HepG2 (cell line): ENCODE data around the gene GPC2. TPM values are rescaled to one million over a fixed set of nuclear protein-coding genes. Genes with fewer than 3 reads are reported as not detected.

ENCODE experiments used
- ARID5B ChIP-seq: IDR thresholded peaks from 2 replicates; pipeline ENCODE4 v1.4.0; 2020; ENCODE audit warnings: mild to moderate bottlenecking, missing genetic modification reagents
- ATF7 ChIP-seq, 2 experiments: fragments of 450-650 bp in 1 of 2; sonication (generic) in 1 of 2; formaldehyde crosslinking in 1 of 2; IDR thresholded peaks; 2 replicates each; pipeline versions ENCODE4 v1.4.0 to v1.6.1; 2016 to 2020; ENCODE audit warnings: antibody characterized with exemption in 1 of 2, mild to moderate bottlenecking in 1 of 2, missing genetic modification reagents in 1 of 2
- CEBPG ChIP-seq: IDR thresholded peaks from 2 replicates; pipeline ENCODE4 v1.6.1; 2016
- CSRNP1 ChIP-seq: sonication (generic); formaldehyde crosslinking; IDR thresholded peaks from 2 replicates; pipeline ENCODE4 v1.8.1; 2023; ENCODE audit warnings: mild to moderate bottlenecking, missing genetic modification reagents
- FOXP1 ChIP-seq, 2 experiments: fragments of 450-650 bp in 1 of 2; IDR thresholded peaks; 2 replicates each; pipeline ENCODE4 v1.6.1; 2017 to 2018; ENCODE audit warnings: antibody characterized with exemption in 1 of 2
- ISL2 ChIP-seq: sonication (generic); formaldehyde crosslinking; IDR thresholded peaks from 2 replicates; pipeline ENCODE4 v1.5.0; 2020; ENCODE audit warnings: missing genetic modification reagents
- JUN ChIP-seq: sonication (generic); formaldehyde crosslinking; IDR thresholded peaks from 2 replicates; pipeline ENCODE4 v1.4.0; 2020; ENCODE audit warnings: mild to moderate bottlenecking, missing genetic modification reagents
- MEIS2 ChIP-seq: sonication (generic); formaldehyde crosslinking; IDR thresholded peaks from 2 replicates; pipeline ENCODE4 v1.9.0; 2021; ENCODE audit warnings: mild to moderate bottlenecking, missing genetic modification reagents
- PHF21A ChIP-seq: sonication (generic); formaldehyde crosslinking; IDR thresholded peaks from 2 replicates; pipeline ENCODE4 v1.5.0; 2020; ENCODE audit warnings: mild to moderate bottlenecking, missing genetic modification reagents
- SALL1 ChIP-seq: sonication (generic); formaldehyde crosslinking; IDR thresholded peaks from 2 replicates; pipeline ENCODE4 v1.8.0; 2022; ENCODE audit warnings: mild to moderate bottlenecking, missing genetic modification reagents
- SP5 ChIP-seq: IDR thresholded peaks from 2 replicates; pipeline ENCODE4 v1.6.1; 2016; ENCODE audit warnings: low read depth, borderline replicate concordance
- TFDP2 ChIP-seq: sonication (generic); formaldehyde crosslinking; IDR thresholded peaks from 2 replicates; pipeline ENCODE4 v1.4.0; 2020; ENCODE audit warnings: missing genetic modification reagents
- TOPORS ChIP-seq: sonication (generic); formaldehyde crosslinking; IDR thresholded peaks from 2 replicates; pipeline ENCODE4 v1.8.0; 2023; ENCODE audit warnings: mild to moderate bottlenecking, missing genetic modification reagents
- U2AF2 ChIP-seq: fragments of 200-400 bp; formaldehyde crosslinking; IDR thresholded peaks from 2 replicates; pipeline ENCODE4 v1.6.1; 2017; ENCODE audit warnings: low read depth, mild to moderate bottlenecking, low read length
- ZBTB14 ChIP-seq: sonication (generic); formaldehyde crosslinking; IDR thresholded peaks from 2 replicates; pipeline ENCODE4 v1.4.0; 2020; ENCODE audit warnings: missing genetic modification reagents
- ZBTB38 ChIP-seq: sonication (generic); formaldehyde crosslinking; IDR thresholded peaks from 2 replicates; pipeline ENCODE4 v1.5.1; 2020; ENCODE audit warnings: mild to moderate bottlenecking, missing genetic modification reagents
- ZNF468 ChIP-seq: sonication (generic); formaldehyde crosslinking; IDR thresholded peaks from 2 replicates; pipeline ENCODE4 v1.8.0; 2022; ENCODE audit warnings: mild to moderate bottlenecking, moderate library complexity, missing genetic modification reagents
- ZNF547 ChIP-seq: sonication (generic); formaldehyde crosslinking; IDR thresholded peaks from 2 replicates; pipeline ENCODE4 v1.5.1; 2020; ENCODE audit warnings: mild to moderate bottlenecking, missing genetic modification reagents
- ZNF790 ChIP-seq: sonication (generic); formaldehyde crosslinking; IDR thresholded peaks from 2 replicates; pipeline ENCODE4 v1.8.0; 2022; ENCODE audit warnings: missing genetic modification reagents, mild to moderate bottlenecking, borderline replicate concordance
- polyA plus RNA-seq, 8 experiments: library from polyadenylated mRNA; depleted of rRNA in 3 of 8; stranded (reverse) in 7 of 8; unstranded in 1 of 8; fragments of >200 nt; fragmentation: Illumina TruSeq in 4 of 8; extraction: Trizol in 4 of 8; gene quantifications; 2 replicates each; pipeline versions ENCODE4 v1.2.1 to v1.2.3, GENCODE V29; 2011 to 2016; ENCODE audit warnings: low read depth in 4 of 8, missing spikeins in 1 of 8, mixed read lengths in 1 of 8; ENCODE audit not compliant: insufficient read depth in 1 of 8
- total RNA-seq, 5 experiments: library from RNA; depleted of rRNA; stranded (reverse); fragments of >200 nt; fragmentation: Illumina TruSeq; extraction: Trizol; gene quantifications; 2 replicates each; pipeline ENCODE4 v1.2.3, GENCODE V29; 2016; ENCODE audit warnings: low read depth in 1 of 5

Gene GPC2
- total and polyA plus RNA-seq, 2 of the 13 experiments (the other 11 are each of a cell fraction or from before 2014, with no cell fraction given): 0.64 to 0.78 TPM

GRCh38 chr7:100157334-100158228 is 19.6 kb downstream of the GPC2 start (continued):
- TF ChIP-seq CSRNP1 (CRISPR knock-in tag) (no peak), ZBTB14 (CRISPR knock-in tag) (no peak), SP5 (CRISPR knock-in tag) (peak; percentile 52; the same call in 1 of the 2 replicates), ZNF468 (CRISPR knock-in tag) (no peak), TFDP2 (CRISPR knock-in tag) (0 out of 2 replicates have a peak, but pooled peaks have one; percentile 13), SALL1 (CRISPR knock-in tag) (peak; percentile 38; the same call in 1 of the 2 replicates), ZNF790 (CRISPR knock-in tag) (no peak), JUN (CRISPR knock-in tag) (peak; percentile 74; the same call in 1 of the 2 replicates), U2AF2 (no peak), ATF7 (IDR thresholded peaks at IDR 0.05) (peak; percentile 89), ATF7 (CRISPR knock-in tag; IDR thresholded peaks at IDR 0.05) (peak; percentile 95), ISL2 (CRISPR knock-in tag) (no peak), ZBTB38 (CRISPR knock-in tag) (0 out of 2 replicates have a peak, but pooled peaks have one; percentile 37), TOPORS (CRISPR knock-in tag) (no peak), ZNF547 (CRISPR knock-in tag) (no peak), PHF21A (CRISPR knock-in tag) (no peak), CEBPG (CRISPR knock-in tag) (peak; percentile 63), ARID5B (0 out of 2 replicates have a peak, but pooled peaks have one; percentile 28), FOXP1 (IDR thresholded peaks at IDR 0.05) (no peak), FOXP1 (CRISPR knock-in tag; IDR thresholded peaks at IDR 0.05) (peak; percentile 37; the same call in 1 of the 2 replicates), MEIS2 (CRISPR knock-in tag) (peak; percentile 69; the same call in 1 of the 2 replicates)
